ENCODE measurements around the gene PITPNM2.

DNA sequence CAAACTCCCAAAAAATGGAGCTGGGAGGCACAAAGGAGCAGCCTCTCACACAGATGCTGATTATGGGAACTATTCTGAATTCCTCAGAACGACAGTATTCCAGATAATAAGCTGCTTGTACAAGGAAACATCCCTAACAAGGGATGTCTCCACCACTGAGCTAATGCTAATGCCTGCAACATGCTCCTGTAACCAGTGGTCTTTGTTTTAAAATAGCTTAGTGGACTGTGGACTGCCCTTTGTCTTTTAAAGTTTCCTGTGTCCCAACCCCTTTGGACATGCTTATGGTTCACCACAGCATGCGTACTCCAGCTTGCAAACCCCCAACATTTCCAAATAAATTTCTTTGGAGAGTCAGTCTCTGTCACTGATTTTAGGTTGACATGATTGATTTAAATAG, 16.4 kb upstream of the PITPNM2 start:
- TF ChIP-seq, protein P1, sequence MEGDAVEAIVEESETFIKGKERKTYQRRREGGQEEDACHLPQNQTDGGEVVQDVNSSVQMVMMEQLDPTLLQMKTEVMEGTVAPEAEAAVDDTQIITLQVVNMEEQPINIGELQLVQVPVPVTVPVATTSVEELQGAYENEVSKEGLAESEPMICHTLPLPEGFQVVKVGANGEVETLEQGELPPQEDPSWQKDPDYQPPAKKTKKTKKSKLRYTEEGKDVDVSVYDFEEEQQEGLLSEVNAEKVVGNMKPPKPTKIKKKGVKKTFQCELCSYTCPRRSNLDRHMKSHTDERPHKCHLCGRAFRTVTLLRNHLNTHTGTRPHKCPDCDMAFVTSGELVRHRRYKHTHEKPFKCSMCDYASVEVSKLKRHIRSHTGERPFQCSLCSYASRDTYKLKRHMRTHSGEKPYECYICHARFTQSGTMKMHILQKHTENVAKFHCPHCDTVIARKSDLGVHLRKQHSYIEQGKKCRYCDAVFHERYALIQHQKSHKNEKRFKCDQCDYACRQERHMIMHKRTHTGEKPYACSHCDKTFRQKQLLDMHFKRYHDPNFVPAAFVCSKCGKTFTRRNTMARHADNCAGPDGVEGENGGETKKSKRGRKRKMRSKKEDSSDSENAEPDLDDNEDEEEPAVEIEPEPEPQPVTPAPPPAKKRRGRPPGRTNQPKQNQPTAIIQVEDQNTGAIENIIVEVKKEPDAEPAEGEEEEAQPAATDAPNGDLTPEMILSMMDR (IDR thresholded peaks at IDR 0.05), result no peak
- no peak for TF ChIP-seq POLR2A (IDR thresholded peaks at IDR 0.05)
